KOPT-K1 (cell line): ENCODE measurements around the gene RIPOR2.

Experiments used
- H3K27ac ChIP-seq: fragments of 200-600 bp; sonication (generic); 2 replicates; pipeline ENCODE4 v1.5.1; 2016; ENCODE audit warnings: antibody characterized with exemption, mild to moderate bottlenecking, low read depth, low read length; ENCODE audit not compliant: poor library complexity, severe bottlenecking
- H3K36me3 ChIP-seq: fragments of 200-600 bp; sonication (generic); 2 replicates; pipeline ENCODE4 v1.5.1; 2017; ENCODE audit warnings: antibody characterized with exemption, mild to moderate bottlenecking, low read length, moderate library complexity; ENCODE audit not compliant: insufficient read depth
- H3K9me3 ChIP-seq: fragments of 200-600 bp; sonication (generic); 2 replicates; pipeline ENCODE4 v1.5.1; 2017; ENCODE audit warnings: antibody characterized with exemption, low read length, mild to moderate bottlenecking; ENCODE audit not compliant: insufficient read depth, poor library complexity, severe bottlenecking

RIPOR2 gene

DNA sequence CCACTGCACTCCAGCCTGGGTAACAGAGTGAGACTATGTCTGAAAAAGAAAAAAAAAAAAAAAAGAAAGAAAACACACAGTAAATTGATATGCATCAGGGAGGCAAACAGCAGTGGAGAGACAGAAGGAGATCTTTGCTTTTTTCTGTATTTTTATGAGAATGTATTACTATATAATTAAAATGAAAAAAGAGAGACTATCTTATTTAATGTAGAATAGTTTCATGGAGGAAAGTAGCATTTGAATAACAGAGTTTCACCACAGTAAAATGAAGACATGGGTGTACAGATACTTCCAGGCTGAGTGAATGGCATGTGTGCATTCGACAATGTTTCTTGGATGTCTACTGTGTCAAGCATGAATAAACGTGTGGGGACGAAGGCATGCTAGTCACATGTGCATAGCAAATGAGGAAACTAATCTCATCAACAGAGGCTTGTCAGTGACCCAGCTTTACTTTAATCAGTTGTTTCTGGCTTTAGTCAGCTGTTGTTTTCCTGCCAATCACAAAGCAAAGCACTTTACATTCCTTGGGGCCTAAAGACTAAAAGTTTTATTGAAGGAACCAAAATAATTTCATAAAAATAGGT is 81.6 kb downstream of the RIPOR2 start:
- peaks cover 78% of the 10 kb centered on the region for H3K36me3 ChIP-seq
- H3K27ac ChIP-seq: no peak overlapping the region
- H3K9me3 ChIP-seq: no peaks in the 10 kb centered on the region

DNA sequence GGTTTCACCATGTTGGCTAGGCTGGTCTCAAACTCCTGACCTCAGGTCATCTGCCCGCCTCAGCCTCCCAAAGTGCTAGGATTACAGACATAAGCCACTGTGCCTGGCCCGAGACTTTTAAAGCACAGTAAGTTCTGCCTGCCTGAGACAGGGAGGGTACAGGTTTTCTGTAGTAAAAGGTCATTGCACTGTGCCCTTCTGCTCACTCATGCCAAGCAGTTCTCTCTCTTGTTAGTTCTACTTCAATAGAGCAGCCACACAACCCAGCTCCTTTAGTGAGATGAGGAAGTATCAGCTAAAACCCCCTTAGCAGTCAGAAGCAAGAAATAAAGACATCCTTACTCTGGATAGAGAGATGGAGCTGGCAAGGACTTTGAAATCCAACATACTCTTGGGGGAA is 84.7 kb downstream of the RIPOR2 start:
- Histone ChIP-seq H3K27ac (no peak overlapping the region), H3K9me3 (no peaks in the 10 kb centered on the region), H3K36me3 (peaks cover 79% of the 10 kb centered on the region)

DNA sequence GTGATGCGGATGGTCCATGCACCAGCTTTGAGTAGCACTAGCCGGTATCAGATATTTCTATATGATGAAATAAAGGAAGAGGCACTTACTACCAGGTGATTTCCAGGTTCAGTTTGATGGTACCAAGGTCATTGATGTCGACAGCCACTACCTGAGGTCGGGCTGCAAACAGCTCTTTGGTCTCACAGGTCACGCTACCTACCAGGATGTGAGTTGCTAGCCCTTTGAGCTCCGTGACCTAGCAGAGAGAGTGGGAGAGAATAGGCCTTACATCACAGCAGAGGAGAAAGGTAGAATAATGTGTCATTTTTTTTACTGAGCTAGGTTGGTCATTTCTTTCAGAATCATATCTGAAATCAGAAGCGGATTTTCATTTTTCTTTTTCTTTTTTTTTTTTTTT is 86.0 kb downstream of the RIPOR2 start:
- Histone ChIP-seq H3K36me3 (peaks cover 86% of the 10 kb centered on the region), H3K27ac (no peak overlapping the region), H3K9me3 (no peaks in the 10 kb centered on the region)

DNA sequence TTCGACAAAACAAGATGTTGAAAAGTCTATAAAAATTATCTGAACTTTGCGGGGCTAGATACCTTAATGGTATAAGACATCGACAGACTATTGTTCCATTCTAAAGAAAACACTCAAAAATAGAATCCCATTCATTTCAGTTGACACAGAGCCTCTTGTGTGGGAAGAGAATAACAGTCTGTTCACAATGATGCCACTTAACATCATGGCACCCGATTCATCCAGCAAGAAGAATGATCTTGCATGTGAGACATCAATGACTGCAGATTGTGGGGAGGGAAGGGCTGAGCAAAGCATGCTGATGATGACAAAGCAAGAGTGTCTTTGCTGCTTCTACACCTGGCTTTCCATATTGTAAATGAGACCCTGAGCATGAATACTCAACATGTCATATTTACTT is 87.3 kb downstream of the RIPOR2 start:
- Histone ChIP-seq H3K27ac (no peak overlapping the region), H3K36me3 (peaks cover 86% of the 10 kb centered on the region), H3K9me3 (no peaks in the 10 kb centered on the region)

DNA sequence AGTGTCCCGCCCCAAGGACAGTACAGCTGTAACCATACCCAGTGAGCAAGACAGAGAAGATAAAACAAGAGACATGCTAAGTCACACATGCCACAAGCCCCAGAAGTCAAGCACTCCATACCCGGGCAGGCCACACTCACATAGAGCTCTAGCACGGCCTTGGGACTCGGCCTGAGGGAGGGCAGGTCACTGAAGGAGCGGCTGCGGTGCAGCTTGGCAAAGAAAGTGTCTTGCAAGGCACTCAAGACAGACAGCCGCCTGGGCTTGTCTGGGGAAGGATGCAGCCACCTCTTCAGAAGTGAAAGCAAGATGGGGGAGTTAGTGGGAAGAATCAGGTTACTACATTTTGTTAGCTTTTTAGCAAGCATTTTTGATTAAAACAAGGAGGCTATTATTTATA is 88.4 kb downstream of the RIPOR2 start:
- no peaks in the 10 kb centered on the region for H3K9me3 ChIP-seq
- H3K36me3 ChIP-seq: peaks cover 86% of the 10 kb centered on the region
- H3K27ac ChIP-seq: no peak overlapping the region

DNA sequence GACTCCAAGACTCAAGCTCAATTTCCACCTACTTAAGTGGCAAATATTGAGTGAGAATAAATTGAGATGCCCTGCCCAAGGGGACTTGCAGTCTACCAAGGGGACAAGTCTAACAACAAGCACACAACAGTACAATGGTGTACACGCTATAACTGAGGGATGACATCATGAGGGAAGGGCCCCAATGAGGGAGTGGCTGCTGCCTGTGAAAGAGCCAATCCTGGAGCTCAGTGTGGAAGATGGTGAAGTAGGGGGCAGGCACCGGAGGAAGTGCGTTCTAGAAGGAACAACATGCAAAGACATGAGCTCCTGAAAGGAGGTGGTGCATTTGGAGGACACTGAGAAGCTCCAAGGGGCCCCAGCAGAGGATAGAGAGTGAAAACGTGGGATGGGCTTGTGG is 90.2 kb downstream of the RIPOR2 start:
- Histone ChIP-seq H3K36me3 (peaks cover 92% of the 10 kb centered on the region), H3K9me3 (no peaks in the 10 kb centered on the region), H3K27ac (no peak overlapping the region)

DNA sequence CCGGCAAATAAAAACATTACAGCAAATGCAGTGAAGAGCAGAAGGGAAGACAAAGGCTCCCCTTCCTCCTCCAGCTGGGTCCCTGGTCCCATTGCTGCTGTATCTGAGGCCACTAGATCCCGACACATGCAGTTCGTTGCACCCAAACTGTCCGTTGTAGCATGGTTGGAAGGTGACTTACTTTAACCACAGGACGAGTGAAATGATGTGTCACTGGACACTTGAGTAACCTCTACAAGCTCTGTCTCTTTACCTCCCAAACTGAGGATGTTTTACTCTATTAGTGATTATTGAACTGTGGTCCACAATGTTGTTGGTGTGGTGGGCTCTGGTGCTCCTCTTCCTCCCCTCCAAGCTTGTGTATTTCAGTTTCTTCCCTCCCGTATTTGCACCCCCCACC is 90.9 kb downstream of the RIPOR2 start:
- Histone ChIP-seq H3K9me3 (no peaks in the 10 kb centered on the region), H3K36me3 (peaks cover 92% of the 10 kb centered on the region), H3K27ac (no peak overlapping the region)

DNA sequence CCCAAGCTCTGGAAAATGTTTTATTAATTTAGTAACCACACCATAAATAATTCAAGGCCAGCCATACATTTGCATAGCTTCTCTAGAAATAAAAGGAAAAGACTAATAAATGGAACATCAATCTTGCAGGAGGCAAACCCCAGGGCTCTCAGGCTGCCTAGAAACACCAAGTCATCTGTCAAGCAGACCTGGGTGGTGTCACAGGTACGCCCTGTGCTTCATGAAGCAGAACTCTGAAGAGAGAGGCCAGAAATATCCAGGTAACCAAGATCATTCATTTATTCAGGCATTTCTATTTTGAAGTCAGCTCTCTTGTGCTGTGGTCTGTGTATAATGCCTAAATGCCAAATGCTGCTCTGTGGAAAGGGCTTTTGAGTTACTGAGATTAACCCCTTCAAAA is 91.7 kb downstream of the RIPOR2 start:
- Histone ChIP-seq H3K9me3 (no peaks in the 10 kb centered on the region), H3K36me3 (peaks cover 89% of the 10 kb centered on the region), H3K27ac (no peak overlapping the region)

DNA sequence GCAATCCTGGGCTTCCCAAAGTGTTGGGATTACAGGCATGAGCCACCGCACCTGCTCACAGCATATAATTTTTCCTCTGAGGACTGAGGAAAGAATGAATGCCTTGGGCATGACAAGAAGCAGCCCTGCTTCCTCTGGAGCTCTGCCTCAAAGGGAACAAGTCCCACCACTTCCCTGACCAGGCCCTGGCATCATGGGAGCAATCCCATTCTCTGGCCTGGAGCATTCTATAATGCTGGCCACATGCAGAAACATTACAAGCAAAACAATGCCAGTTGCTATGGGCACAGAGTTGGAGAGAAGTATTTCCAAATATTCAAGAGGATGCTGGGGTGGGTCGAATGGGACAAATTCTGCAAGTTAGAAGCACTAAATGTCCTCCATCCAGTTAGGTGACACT is 95.6 kb downstream of the RIPOR2 start:
- Histone ChIP-seq H3K36me3 (peaks cover 64% of the 10 kb centered on the region), H3K9me3 (no peaks in the 10 kb centered on the region)

DNA sequence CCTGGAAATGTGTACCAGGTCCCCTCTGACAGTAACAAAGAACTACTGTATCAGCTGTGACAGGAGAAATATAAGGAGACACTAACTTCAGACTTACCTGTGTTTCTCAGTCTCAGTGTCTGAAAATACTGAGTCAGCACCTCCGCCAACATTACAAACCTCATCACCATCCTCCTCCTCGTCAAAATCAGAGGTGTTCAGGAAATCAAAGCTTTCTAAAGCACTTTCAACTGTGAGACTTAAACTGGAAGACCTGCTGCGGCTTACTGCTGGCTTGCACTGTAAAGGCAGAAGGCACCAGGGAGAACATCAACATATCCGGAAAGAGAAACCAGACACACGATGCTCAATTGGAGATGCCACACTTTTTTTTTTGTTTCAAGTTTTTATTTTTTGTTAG is 96.8 kb downstream of the RIPOR2 start:
- H3K9me3 ChIP-seq: peaks cover 6% of the 10 kb centered on the region
- H3K27ac ChIP-seq: no peak overlapping the region
- H3K36me3 ChIP-seq: peaks cover 65% of the 10 kb centered on the region

More for the DNA sequence above, 95.6 kb downstream of the RIPOR2 start:
- no peak overlapping the region for H3K27ac ChIP-seq

DNA sequence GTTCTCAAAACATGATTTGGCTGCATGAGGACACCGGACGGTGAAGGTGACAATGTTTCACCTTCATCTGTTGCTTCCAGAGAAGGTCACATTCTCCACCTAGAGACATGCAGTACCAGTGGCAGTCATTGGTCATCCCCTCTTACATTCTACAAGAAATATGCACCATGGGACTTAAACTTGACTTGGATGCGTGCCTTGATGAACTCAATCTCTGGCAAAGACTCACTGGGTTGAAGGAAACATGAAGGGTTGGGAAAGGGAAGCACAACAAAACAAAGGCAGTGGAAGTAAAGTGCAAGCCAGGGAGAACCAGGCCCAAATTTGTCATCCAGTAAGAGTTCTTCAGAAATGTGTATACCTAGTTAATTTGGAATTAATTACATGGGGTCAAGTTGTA is 97.7 kb downstream of the RIPOR2 start:
- Histone ChIP-seq H3K9me3 (peaks cover 6% of the 10 kb centered on the region), H3K27ac (no peak overlapping the region), H3K36me3 (peaks cover 63% of the 10 kb centered on the region)

DNA sequence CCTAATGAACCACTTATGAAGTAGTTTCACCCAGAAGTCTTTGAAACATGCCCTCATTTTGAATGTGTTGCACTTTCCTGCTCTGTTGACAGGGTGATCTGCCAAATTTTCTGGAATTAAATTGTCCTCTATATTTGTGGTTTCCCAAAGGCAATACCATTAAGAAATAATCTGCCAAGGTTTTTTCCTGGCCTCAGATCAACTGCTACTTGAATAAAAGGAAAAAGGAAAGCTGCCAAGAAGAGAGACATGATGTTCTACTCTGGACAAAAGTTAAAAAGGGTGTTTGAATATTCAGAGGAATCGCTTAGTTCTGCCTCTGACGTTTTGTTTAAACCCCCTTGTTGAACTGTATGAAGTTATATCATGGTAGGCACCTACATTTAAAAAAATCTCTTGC is 99.7 kb downstream of the RIPOR2 start:
- Histone ChIP-seq H3K36me3 (peaks cover 59% of the 10 kb centered on the region), H3K9me3 (peaks cover 6% of the 10 kb centered on the region), H3K27ac (no peak overlapping the region)

DNA sequence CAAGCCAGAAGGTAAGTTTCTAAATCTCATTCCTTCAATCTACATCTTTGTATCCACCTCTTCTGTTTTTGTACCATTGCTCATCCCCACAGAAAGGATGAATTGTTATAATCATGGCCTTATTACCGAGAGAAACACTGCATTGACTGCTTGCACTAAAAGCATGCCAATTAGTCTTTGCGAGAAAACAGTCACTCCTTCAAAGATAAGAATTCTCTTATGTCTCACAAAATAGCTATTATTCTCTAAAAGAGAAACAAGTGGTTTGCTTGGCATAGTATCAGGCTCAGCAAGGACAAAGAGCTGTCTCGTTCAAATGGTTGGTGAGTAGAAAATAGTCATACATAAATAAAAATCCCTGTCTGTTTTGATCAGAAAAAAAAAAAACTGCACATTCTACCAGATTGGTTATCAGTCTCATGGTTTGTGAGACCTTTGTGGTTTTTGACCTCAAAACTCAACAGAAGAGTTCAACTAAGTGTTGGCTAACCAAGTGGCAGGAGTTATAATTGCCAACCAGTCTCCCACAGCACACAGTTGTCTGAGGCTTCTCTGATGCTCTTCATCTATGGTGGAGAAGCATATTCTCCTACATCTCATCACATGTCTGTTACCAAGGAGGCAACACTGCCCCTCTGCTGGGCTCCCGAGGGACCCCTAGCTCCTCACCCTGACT is 101.9 kb downstream of the RIPOR2 start:
- Histone ChIP-seq H3K27ac (no peak overlapping the region), H3K9me3 (peaks cover 6% of the 10 kb centered on the region), H3K36me3 (peaks cover 52% of the 10 kb centered on the region)

DNA sequence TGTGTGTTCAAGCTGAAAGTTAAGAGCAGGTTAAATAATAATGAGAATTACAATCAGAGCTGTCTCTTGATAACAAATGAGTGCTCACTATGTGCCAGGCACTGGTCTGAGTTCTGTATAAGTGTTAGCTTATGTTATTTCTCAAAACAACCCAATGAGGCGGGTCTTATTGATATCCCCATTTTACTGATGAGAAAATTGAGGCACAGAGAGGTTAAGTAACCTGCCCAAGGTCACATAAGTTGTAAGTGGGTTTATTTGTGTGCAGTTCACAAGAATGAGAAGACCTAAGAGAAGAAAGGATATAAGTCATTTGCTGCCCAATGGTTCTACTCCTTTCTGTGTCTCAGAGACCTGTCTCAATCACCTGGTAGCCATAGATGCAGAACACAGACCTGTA is 103.0 kb downstream of the RIPOR2 start:
- Histone ChIP-seq H3K9me3 (peaks cover 6% of the 10 kb centered on the region), H3K27ac (no peak overlapping the region), H3K36me3 (peaks cover 50% of the 10 kb centered on the region)

DNA sequence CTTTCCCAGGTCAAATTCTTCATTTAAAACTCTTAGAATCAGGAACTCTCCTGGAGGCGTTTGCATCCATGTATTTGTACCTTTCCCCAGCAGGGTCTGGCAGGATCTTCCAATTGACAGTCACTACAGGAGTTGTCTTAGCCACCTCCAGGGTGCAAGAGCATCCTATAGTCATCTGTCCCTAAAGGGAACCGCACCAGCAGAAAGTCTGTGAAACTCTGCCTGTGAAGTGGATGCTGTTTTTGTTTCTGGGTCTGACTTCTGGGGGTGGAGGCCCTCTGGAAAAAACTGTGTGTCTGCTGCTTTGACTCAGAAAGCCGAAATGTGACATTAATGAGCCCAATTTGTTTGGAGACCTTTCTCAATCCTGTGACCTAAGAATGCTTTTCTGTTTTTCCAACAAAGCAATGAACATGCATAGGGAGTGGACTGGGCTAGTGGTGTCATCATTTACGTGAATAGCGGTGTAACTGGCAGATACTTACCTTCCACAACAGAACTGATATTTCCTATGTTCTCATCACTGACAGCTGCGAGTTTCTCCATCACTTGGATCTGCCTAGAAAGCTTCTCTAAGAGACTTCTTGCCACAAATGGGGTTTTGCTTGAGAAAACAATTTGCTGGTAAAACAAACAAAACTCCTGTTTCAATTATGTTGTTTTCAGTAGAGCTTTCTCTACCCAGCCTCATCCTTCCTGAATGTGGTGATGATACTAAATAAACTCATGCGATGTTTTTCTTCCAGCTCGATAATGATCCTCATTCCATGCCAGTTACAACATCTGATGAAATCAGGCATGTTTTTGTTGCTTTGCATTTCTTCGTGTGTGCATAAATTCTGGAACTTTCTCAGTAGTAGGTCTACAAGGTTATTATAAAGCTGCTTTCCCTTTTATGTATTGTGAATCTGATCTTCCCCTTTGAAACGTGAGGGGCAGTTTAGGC is 103.7 kb downstream of the RIPOR2 start:
- no peak overlapping the region for H3K27ac ChIP-seq
- H3K36me3 ChIP-seq: peaks cover 57% of the 10 kb centered on the region
- H3K9me3 ChIP-seq: peaks cover 6% of the 10 kb centered on the region
